C4-2B (cell line): ENCODE measurements around the gene LHX5.

Experiments
- ZFX ChIP-seq: fragments of 450-650 bp; IDR thresholded peaks from 2 replicates; pipeline ENCODE4 v1.6.1; 2017
- TF ChIP-seq, protein P1 (sequence below): fragments of 450-650 bp; conservative IDR thresholded peaks from 2 replicates; pipeline ENCODE4 v1.5.1; 2017; ENCODE audit warnings: mild to moderate bottlenecking

DNA sequence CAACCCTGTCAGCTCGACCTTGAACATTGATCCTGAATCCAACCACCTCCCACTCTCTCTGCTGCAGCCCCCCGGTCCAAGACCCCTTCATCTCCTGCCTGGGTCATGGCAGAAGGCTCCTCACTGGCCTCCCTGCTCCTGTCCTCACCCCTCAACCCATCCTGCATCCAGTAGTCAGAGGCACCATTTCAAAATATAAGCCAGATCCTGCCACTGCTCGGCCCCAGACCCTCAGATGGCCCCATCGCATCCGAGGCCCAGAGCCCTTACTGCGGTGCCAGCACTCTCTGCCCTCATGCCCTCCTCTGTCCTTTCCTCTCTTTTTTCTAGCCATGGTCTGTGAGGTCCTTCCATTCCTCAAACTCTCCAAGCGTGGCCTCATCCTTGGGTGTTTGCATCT lies 34.3 kb upstream of the LHX5 start:
- TF ChIP-seq, protein P1, sequence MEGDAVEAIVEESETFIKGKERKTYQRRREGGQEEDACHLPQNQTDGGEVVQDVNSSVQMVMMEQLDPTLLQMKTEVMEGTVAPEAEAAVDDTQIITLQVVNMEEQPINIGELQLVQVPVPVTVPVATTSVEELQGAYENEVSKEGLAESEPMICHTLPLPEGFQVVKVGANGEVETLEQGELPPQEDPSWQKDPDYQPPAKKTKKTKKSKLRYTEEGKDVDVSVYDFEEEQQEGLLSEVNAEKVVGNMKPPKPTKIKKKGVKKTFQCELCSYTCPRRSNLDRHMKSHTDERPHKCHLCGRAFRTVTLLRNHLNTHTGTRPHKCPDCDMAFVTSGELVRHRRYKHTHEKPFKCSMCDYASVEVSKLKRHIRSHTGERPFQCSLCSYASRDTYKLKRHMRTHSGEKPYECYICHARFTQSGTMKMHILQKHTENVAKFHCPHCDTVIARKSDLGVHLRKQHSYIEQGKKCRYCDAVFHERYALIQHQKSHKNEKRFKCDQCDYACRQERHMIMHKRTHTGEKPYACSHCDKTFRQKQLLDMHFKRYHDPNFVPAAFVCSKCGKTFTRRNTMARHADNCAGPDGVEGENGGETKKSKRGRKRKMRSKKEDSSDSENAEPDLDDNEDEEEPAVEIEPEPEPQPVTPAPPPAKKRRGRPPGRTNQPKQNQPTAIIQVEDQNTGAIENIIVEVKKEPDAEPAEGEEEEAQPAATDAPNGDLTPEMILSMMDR: no peak
- no peak for TF ChIP-seq ZFX
